ENCODE data around the gene R3HCC1L.

DNA sequence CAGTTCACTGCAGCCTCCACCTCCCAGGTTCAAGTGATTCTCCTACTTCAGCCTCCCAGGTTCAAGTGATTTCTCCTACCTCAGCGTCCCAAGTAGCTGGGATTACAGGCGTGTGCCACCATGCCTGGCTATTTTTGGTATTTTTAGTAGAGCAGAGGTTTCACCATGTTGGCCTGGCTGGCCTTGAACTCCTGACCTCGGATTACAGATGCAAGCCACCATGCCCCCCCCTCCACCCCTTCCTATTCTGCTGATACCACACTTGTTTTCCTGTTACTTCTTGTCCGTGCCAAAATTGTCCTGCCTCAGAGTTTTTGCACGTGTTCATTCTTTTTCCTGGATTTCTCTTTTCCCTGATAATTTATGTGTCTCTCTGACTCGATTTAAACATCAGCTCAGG, 62.5 kb downstream of the R3HCC1L start:
- TF ChIP-seq CEBPB (IDR thresholded peaks at IDR 0.05): no peak
- no peak for TF ChIP-seq POLR2A (IDR thresholded peaks at IDR 0.05; ENCODE audit: low read length)
- TF ChIP-seq RFX5 (IDR thresholded peaks at IDR 0.05): no peak
- no peak for TF ChIP-seq HMGXB4 (CRISPR knock-in tag; IDR thresholded peaks at IDR 0.05; ENCODE audit: borderline replicate concordance)
- TF ChIP-seq, protein P1, sequence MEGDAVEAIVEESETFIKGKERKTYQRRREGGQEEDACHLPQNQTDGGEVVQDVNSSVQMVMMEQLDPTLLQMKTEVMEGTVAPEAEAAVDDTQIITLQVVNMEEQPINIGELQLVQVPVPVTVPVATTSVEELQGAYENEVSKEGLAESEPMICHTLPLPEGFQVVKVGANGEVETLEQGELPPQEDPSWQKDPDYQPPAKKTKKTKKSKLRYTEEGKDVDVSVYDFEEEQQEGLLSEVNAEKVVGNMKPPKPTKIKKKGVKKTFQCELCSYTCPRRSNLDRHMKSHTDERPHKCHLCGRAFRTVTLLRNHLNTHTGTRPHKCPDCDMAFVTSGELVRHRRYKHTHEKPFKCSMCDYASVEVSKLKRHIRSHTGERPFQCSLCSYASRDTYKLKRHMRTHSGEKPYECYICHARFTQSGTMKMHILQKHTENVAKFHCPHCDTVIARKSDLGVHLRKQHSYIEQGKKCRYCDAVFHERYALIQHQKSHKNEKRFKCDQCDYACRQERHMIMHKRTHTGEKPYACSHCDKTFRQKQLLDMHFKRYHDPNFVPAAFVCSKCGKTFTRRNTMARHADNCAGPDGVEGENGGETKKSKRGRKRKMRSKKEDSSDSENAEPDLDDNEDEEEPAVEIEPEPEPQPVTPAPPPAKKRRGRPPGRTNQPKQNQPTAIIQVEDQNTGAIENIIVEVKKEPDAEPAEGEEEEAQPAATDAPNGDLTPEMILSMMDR (IDR thresholded peaks at IDR 0.05): no peak
- no peak for TF ChIP-seq NR3C1 (IDR thresholded peaks at IDR 0.05)
- TF ChIP-seq MAFK (IDR thresholded peaks at IDR 0.05; ENCODE audit: partially characterized antibody): no peak
- no peak for TF ChIP-seq EHMT2 (IDR thresholded peaks at IDR 0.05; ENCODE audit: low read depth)
- no peak for TF ChIP-seq EP300 (IDR thresholded peaks at IDR 0.05)
- no peak for TF ChIP-seq KDM1A (IDR thresholded peaks at IDR 0.05; ENCODE audit: low read depth)
- no peak for TF ChIP-seq ESRRA (IDR thresholded peaks at IDR 0.05; ENCODE audit: borderline replicate concordance, low read length)
- no peak for TF ChIP-seq SMC3 (IDR thresholded peaks at IDR 0.05)
- TF ChIP-seq REST (IDR thresholded peaks at IDR 0.05): no peak
